GM18511 (cell line): ENCODE data around the gene COL4A2.
"Not testable (repeated sequence)": the region's sequence is repeated elsewhere in the genome, so short reads cannot be mapped to it uniquely, and the experiment has no call there.

Experiments used
- ATAC-seq: cut with Tn5 transposase; IDR thresholded peaks from one replicate; pipeline ENCODE4 v1.9.1; 2021; ENCODE audit warnings: mild to moderate bottlenecking, moderate library complexity; ENCODE audit not compliant: unreplicated experiment

The COL4A2 gene

GRCh38 chr13:110523180-110523579, 216.1 kb downstream of the COL4A2 start:
- no peak for ATAC-seq

GRCh38 chr13:110523838-110524540, 216.9 kb downstream of the COL4A2 start:
- ATAC-seq: no peak

DNA sequence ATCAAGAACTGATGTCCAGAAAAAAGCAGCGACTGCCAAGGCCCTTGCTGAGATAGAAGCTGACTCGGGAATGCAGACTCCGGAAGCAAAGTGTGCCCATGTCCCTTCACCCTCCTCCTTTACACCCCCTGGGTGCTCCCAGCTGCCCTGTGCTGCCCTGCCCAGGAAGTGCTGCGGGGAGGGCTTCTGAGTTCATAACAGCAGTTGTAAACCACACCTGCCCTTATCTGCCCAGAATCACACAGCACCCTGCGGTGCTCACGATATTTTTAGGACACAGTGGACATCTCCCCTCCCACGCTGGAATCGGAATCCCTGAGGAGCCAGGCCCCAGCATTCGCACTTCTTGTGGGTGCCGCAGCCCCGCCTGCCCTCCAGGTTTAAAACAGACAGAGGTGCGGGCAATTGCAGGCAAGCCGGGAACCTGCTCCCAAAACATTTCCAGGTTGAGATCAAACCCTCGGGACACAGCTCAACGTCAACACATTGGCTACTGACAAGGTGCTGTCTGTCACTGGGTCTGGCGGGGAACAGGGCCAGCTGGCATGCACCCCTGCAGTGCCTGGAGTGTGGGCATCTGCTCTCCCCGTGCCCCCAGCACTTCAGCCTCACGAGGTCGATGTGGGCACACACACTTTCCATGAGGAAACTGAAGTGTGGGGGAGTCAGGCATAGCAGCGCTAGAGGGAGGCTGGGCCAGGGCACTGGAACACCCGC, 217.6 kb downstream of the COL4A2 start:
- no peak for ATAC-seq

DNA sequence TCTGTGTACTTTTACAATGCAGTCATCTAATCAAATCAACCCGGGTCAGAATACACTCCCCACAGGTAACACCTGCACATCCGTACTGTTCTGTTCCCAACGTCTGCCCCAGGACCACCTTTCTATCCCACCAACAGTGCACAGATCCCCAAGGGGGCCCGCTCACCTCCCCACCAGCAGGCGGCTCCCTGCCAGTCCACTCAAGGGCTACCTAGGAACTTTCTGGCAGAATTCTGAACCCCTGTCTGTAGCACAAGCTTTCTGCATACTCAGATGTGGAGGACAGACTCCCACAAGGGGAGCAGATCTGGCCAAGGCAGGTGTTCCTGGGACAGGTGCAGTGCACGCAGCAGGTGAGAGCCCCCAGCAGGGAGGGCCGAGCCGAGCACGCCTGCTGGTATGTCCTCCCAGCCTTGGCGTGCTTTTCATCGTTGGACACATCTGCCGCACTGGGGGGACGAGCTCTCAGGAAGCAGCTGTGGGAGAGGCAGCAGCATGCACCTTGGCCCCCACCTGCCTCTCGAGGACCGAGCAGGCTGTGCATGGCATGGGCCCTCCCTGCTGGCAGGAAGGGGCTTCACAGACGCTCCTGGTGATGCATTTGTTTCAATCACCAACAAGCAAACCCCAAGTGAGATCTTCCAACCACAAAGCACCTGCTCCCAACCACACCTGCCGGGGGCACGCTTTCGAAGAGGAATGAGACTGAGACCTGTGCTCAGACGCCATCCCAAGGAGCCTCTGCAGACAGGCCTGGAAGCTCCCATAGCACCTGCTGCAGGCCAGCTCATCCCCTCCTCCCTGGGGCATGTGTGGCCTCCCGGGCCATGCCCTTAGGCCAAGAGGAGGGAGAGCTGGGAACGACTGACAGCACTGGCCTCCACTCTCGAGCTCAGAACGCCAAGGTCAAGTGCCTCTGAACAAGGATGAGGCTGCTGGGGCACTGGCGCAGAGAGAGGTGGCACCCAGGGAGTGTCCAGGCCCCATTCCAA, 218.5 kb downstream of the COL4A2 start:
- ATAC-seq: peak; percentile 76

- ATAC-seq: no peak
Observed at GRCh38 chr13:110528371-110528770, 221.3 kb downstream of the COL4A2 start.

DNA sequence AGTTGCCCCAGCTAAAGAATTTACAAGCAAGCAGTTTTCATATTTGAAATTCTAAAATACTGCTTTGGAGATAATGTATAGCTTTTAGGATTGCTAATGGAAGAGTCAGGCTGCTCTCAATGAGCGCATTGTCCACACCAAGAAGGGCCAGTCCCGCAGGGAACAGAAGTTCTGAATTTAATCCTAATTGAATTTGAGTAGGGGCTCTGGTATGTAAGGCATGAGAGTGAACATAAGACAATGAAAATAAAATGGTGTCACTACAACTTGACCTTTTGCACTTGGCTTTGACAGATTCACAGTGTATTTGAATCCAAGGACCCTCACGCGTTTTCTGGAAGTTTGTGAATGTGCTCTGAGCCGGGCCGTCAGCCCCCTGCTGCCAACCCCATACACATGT, 221.8 kb downstream of the COL4A2 start:
- no peak for ATAC-seq

GRCh38 chr13:110529522-110530311, 222.6 kb downstream of the COL4A2 start:
- no peak for ATAC-seq

- ATAC-seq: no peak
Observed at GRCh38 chr13:110531100-110531499, 224.0 kb downstream of the COL4A2 start.

DNA sequence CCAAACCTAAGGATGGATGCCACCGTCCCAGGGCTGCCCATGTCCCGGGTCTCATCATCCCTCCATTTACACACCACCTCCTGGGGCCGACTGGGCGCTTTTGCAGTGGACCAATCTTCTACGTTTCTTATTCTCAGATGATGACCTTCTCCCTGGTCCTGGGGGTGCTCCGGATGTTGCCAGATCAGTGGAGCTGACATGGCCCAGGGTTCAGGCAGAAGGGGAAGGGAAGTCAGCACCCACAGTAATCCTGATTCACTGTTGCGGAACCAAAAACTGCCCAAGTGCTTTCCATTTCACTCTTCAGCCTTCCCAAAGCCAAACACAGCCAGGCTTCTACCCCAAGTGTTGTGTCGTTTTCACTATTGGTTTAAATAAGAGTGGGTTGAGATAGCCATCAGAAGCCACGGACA, 224.6 kb downstream of the COL4A2 start:
- ATAC-seq: no peak

DNA sequence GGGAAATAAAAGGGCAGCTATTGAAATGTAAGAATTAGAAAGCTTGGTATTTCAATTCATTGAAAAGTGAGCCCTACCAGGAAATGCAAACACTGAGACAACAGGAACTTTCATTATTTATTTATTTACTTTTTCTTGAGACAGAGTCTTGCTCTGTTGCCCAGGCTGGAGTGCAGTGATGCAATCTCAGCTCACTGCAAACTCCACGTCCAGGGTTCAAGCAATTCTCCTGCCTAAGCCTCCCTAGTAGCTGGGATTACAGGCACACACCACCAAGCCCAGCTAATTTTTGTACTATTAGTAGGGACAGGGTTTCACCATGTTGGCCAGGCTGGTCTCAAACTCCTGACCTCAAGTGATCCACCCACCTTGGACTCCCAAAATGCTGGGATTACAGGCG, 225.2 kb downstream of the COL4A2 start:
- ATAC-seq: not testable (repeated sequence)

DNA sequence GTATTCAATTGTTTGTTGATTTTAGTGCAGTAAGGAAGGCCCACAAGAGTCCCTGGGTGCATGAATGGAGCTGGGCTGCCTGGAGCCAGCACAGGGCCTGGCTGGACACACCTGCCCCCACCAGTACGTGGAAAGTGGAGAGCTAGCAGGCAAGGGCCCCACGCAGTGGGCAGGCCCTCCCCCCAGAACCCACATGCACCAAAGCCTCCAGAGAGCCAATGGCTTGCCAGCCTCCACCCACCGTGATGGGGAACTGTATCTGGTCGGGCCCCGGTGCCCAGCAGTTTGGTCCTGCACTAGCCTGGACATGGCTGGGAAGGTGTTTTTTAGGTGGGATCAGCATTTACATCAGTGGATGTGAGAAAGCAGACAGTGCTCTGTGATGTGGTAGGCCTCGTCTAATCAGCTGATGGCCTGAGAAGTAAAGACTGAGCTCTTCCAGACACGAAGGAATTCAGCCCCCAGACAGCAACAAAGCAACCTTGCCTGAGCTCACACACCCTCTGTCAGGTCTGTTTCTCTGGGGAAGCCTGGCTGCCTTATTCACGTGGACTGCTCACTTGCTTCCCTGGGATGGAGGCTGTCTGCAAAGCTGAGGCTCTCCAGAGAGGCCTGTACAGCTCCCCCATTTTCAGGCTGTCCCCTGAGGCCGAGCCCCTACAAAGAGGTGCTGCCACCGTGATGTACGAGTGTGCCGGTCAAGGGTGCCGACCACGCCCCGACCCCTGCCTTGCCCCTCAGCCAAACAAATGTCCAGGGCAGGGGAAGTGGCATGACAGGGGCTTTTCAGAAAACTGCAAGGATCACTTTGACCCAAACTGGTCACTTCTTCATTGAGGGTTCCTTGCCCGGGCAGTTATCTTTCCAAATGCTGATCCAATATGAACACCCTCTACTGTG, 226.9 kb downstream of the COL4A2 start:
- ATAC-seq: no peak

DNA sequence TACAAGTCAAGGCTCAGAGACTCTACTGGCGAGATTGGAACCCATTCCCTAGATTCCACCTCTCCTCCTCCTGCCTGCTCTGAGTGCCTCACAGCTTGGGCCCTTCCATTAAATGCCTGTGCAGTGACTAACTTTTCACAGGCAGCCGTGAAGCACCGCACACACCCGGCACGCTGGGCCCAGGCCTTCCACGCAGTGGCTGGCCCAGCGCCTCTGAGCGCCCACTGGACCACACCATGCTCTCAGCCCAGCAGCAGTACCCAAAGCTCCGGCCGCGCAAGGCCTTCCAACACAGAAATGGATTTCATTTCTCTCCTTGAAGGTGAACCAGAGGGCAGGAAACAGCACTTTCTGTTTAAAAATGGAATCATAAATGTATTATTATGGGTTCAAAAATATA, 228.4 kb downstream of the COL4A2 start:
- no peak for ATAC-seq

DNA sequence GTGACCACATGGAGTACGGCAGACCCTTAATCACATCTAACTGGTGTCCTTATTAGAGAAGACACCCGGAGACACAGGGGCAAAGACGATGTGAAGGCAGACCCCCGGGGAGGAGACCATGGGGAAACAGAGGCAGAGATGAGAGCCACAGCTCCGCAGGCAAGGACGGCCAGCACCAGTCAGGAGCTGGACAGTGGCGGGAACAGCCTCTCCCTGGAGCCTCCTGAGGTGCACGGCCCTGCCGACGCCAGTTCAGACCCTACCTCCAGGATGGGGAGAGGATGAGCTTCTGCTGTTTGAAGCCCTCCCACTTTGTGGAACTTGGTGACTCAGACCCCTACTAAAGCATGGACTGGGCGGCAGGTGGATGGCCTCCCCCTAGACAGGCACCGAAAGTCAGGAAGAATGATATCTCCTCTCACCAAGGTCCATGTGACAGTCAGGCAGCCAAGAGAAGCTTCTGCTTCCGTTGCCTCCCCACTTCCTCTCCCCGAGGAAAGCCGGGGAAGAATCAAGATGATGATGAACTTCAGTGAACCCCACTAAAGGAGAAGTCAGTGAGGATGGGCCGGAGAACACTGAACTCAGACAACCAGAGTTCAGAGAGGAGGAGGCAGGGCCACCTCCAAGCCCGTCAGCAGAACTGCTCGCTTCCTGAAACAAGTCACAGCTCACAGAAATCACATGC, 229.1 kb downstream of the COL4A2 start:
- peak; percentile 67 for ATAC-seq

- ATAC-seq: peak; percentile 67
Observed at GRCh38 chr13:110538632-110539031, 231.5 kb downstream of the COL4A2 start.

- ATAC-seq: no peak
Observed at GRCh38 chr13:110539894-110540293, 232.8 kb downstream of the COL4A2 start.

GRCh38 chr13:110540871-110541525, 233.9 kb downstream of the COL4A2 start:
- no peak for ATAC-seq

DNA sequence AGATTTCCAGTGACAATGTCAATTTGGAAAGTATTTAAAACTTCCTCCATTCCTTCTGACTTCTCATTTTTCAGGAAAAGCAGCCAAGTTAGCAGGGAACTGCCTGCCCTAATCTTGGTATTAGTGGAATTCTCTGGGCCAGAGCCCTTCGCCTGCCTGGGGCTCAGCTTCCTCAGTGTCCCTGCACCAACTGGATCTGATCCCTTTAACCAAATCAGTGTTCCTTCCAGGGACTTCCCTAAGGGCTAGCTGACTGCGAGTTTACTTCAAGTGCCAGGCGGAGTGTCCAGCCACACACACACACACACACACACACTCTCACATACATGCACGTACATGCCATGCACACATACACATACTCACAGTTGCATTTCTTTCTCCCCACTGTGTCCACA, 234.4 kb downstream of the COL4A2 start:
- ATAC-seq: no peak

- no peak for ATAC-seq
Observed at GRCh38 chr13:110542169-110542796, 235.2 kb downstream of the COL4A2 start.
